Lower leg skin (tissue), 3 donors: ENCODE data around the gene PSG7.

Source experiments
- CTCF ChIP-seq, 3 donors: fragments of 450-650 bp; IDR thresholded peaks; one replicate each; pipeline ENCODE4 v1.5.1; 2016; ENCODE audit warnings: antibody characterized with exemption in 3 of 3, mild to moderate bottlenecking in 3 of 3, moderate library complexity in 2 of 3
- POLR2A ChIP-seq, 2 donors: fragments of 450-650 bp; IDR thresholded peaks; one replicate each; pipeline ENCODE4 v1.6.1; 2016 to 2017; ENCODE audit warnings: antibody characterized with exemption in 2 of 2, mild to moderate bottlenecking in 1 of 2, moderate library complexity in 1 of 2

- TF ChIP-seq CTCF (IDR thresholded peaks at IDR 0.05) (no peak), POLR2A (IDR thresholded peaks at IDR 0.05) (no peak)
Observed at GRCh38 chr19:42919757-42920079, 17.3 kb downstream of the PSG7 start.
